GM10248 (cell line): ENCODE measurements around the gene ERBB3.

Experiments used
- CTCF ChIA-PET: fragments of 300-600 bp; sonication (Branson Sonifier 250); formaldehyde crosslinking; extraction: SDS; loops from one replicate; lab custom pipeline; 2021; ENCODE audit warnings: antibody characterized with exemption; lab: Yijun Ruan, JAX
- POLR2A ChIA-PET: fragments of 350-650 bp; sonication (Branson Sonifier 250); formaldehyde crosslinking; extraction: SDS; loops from one replicate; lab custom pipeline; 2020; ENCODE audit warnings: antibody characterized with exemption; lab: Yijun Ruan, JAX
- DNase-seq: peaks from one replicate; pipeline ENCODE4 v3.0.0; 2012; ENCODE audit errors: extremely low spot score
- CTCF ChIP-seq: IDR thresholded peaks from 2 replicates; pipeline ENCODE4 v1.5.1; 2012; ENCODE audit warnings: mild to moderate bottlenecking, low read depth; ENCODE audit errors: extremely low read depth, missing control alignments, control extremely low read depth

The ERBB3 gene

GRCh38 chr12:56084958-56085543 lies 5.1 kb downstream of the ERBB3 start:
- no peak for DNase-seq
- TF ChIP-seq CTCF = peak; percentile 25
- CTCF ChIA-PET = interaction anchor here (0.8 to 1.4 kb wide), 10 partner anchors 8 to 78 kb away, joined by 3 to 5 read pairs (median 3); no protein-coding TSS in a partner anchor
- POLR2A ChIA-PET = interaction anchor here (0.6 kb wide), 1 partner anchor 91 kb away, joined by 6 read pairs; no protein-coding TSS in a partner anchor

- no peak for TF ChIP-seq CTCF
- no peak for DNase-seq
- ChIA-PET CTCF (interaction anchor here (0.8 to 1.4 kb wide), 8 partner anchors 9 to 79 kb away, joined by 3 to 5 read pairs (median 3); no protein-coding TSS in a partner anchor), POLR2A (no interaction called here)
Observed at GRCh38 chr12:56086096-56086495, 6.1 kb downstream of the ERBB3 start.

GRCh38 chr12:56086608-56087007 lies 6.6 kb downstream of the ERBB3 start:
- CTCF ChIA-PET = no interaction called here

GRCh38 chr12:56087220-56087619 lies 7.3 kb downstream of the ERBB3 start:
- DNase-seq = no peak
- ChIA-PET POLR2A (no interaction called here), CTCF (no interaction called here)
- no peak for TF ChIP-seq CTCF

More at GRCh38 chr12:56086608-56087007, 6.6 kb downstream of the ERBB3 start:
- TF ChIP-seq CTCF = no peak
- DNase-seq = no peak
- POLR2A ChIA-PET = no interaction called here

GRCh38 chr12:56097738-56098137 lies 17.8 kb downstream of the ERBB3 start:
- ChIA-PET POLR2A (no interaction called here), CTCF (interaction anchor here (1.3 to 1.8 kb wide), 2 partner anchors 12 to 19 kb away, joined by 3 to 4 read pairs; no protein-coding TSS in a partner anchor)
- TF ChIP-seq CTCF = no peak
- no peak for DNase-seq

- CTCF ChIA-PET = interaction anchor here (1.8 kb wide), 1 partner anchor 13 kb away, joined by 4 read pairs; no protein-coding TSS in a partner anchor
- TF ChIP-seq CTCF = no peak
- POLR2A ChIA-PET = no interaction called here
- no peak for DNase-seq
Observed at GRCh38 chr12:56098592-56098991, 18.6 kb downstream of the ERBB3 start.
